Activated CD4-positive, alpha-beta T cell treated with anti-CD3 and anti-CD28 coated beads, Interleukin-2, amount 50 U/mL, for 24 hours (primary cell): ENCODE measurements around the gene SNRK.

ENCODE experiments used
- DNase-seq, 2 donors: peaks; one replicate each; pipeline ENCODE4 v3.0.0-alpha.2; 2020; ENCODE audit warnings: low read depth in 1 of 2, low spot score in 1 of 2

Gene SNRK, protein sequence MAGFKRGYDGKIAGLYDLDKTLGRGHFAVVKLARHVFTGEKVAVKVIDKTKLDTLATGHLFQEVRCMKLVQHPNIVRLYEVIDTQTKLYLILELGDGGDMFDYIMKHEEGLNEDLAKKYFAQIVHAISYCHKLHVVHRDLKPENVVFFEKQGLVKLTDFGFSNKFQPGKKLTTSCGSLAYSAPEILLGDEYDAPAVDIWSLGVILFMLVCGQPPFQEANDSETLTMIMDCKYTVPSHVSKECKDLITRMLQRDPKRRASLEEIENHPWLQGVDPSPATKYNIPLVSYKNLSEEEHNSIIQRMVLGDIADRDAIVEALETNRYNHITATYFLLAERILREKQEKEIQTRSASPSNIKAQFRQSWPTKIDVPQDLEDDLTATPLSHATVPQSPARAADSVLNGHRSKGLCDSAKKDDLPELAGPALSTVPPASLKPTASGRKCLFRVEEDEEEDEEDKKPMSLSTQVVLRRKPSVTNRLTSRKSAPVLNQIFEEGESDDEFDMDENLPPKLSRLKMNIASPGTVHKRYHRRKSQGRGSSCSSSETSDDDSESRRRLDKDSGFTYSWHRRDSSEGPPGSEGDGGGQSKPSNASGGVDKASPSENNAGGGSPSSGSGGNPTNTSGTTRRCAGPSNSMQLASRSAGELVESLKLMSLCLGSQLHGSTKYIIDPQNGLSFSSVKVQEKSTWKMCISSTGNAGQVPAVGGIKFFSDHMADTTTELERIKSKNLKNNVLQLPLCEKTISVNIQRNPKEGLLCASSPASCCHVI

DNA sequence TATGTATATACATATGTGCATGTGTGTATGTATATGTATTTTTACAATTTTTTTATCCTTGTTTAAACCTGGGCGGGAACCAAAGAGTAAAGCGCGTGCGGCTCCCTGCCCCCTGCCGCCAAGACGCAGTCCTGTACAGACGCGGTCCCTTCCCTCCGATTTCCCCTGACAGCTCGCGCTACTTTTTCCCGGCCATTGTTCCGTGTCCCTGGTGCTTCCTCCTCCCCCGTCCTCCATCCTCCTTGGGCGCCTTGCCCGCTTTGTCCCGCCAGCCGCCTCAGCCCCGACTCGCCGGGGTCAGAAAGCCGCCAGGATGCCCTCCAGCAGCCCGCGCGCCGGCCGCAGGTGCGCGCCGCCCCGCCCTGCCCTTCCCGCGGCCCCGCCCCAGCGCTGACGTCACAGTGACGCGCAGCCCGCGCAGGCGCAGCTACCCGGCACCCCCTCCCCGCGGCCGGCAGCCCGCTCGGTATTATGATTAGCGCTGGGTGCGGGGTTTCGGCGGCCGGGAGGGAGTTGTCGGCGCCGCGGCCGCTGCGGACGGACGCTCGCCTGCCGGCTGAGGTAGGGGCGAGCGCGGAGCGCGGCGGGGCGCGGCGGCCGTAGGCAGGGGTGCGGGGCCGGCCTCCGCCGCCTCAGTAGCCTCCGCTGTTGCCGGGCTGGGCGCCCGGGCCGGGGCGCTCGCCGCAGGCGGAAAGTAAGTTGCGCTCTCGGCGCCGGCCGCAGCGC, at the start of gene SNRK:
SNRK (plus strand) TSS at position 426 of the 726 bp plus-strand sequence. CDS start 16,664 bp downstream, outside the sequence.
- DNase-seq = peak; percentile 84 to 95

DNA sequence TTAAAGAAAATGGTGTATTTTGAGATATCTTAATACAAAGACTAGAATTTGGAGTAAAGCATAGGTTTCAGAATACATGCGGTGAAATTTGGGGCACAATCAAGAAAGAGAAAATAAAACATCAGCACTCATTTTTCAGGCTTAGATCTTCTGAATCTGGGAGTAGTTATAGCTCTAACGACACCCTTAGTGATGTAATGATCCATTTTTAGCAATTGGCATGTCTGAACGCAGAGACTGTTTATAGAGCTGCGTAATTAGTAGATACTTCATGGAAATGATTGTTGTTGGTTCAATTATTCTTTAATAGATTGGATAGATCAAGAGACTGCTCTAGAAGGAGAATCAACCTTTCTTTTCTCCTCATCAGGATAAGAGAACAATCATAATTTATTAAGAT, 47.5 kb upstream of the SNRK start:
- DNase-seq = no peak

DNA sequence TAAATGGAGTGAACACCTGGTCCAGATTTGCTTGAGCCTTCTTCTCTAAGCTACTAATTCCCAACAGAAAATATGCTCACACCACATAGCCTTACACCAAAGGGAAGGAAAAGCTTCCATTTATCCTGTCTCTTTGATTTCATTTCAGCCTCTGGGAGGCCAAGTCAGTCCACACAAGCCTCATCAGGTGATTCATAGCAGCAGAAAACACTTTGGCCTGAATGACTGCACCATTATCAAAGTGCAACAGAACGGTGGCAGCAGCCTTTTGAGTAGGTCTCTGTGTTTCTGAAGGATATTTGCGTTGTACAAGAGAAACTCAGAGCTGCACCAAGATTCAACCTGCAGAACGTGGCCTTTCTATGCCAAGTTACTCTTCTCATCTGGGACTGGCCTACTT, 46.6 kb upstream of the SNRK start:
- DNase-seq = no peak

DNA sequence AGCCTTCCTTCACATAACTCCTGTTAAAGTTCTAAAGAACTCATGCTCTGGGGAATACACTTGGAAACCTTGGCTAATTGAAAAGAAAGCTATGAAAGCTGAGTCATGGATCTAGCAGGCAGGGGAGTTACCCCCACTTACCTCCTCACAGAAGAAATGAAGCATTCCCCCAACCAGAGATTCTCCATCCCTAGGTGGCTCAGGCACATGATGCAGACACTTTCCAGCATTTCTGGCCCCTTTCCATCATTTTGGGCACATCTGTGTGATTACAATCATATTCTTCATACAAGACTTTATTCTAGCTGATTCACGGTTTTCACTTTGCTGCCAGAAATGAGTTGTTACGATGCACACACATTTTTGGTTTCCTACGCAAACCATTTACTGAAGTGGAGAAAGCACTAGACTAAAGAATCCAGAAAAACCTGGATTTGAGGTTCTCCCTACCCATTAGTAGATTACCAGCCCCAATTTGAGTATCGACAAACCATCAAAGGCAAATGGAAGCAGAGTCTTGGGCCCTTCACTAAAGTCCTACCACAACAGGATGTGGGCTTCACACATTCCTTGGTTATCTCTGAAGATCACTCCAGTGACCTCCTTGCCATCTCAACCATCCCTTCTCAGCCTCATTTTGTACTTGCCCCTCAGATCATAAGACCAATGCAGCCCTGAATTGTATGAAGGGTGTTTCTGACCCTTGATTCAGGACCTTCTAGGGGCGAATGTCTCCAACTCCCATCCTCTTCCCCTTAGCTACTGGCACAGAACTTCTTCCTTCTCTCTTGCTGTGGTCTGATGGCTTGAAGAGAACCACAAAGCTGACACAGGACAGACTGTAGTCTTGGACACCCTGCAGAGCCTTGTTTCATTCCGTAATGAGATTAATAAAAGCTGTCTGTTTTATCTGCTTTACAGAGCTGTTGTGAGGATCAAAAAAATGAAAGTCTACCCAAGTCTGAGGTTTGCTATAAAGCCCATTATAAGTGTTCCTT, 42.5 kb upstream of the SNRK start:
- no peak for DNase-seq

DNA sequence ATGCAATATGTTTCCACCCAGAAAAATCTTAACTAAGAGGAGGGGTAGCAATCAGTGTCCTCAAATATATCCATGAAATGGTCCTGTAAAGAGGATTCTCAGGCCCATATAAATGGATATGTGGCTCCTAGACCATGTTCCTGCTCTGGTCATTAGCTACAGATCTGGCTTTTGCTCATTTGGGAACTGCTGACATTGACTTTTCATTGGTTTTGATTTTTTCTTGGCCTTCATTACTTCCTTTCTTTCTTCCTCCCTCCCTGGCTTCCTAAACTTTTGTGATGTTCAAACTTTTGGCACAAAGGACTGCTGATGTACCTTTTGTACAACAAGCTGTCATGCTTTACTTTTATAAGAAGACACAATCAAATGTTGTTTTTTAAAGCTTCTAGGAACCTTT, 41.6 kb upstream of the SNRK start:
- DNase-seq = no peak

DNA sequence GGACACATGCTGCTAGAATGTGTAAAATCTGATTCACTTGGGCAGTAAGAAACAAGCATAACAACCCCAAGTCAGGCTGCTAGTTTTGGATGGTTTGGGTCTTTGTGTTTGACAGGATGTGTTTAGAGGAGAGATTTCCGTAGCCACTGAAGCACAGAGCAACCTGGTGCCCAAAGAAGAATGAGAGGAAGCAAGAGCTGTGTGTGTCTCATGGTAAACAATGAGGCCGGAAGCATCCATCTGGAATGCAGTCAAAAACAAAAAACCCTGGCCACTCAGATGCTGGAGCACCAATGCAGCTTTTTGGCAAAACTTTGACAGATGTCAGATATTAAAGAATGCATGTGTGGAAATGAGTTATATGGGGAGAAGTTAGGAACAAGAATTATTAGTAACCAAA, 39.4 kb upstream of the SNRK start:
- no peak for DNase-seq

DNA sequence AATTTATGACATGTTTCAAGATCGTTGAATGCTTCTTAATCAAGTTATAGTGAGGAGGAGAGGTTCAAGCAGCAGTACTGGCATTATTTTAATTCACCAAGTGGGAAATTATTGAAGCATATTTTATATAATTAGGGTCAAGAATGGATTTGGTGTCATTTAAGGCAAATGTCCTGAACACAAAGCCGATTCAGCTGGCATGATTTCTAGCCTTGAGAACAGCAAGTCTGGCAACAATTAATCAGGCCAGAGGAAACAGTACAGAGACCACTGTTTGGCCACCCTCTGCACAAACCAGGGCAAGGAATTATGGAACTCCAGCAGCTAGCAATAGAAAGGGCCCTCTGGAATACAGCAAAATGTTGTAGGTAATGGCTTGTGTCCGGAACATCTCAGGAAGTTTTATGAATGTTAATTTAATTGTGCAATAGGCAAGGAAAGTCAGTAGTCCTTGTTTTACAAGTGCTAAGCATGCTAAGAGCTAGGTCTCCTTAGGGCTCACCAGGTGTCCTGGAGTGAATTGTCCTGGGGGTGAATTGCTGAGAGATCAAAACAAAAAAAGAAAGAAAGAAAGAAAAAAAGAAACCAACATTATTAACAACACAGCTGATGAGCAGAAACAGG, 38.7 kb upstream of the SNRK start:
- no peak for DNase-seq

DNA sequence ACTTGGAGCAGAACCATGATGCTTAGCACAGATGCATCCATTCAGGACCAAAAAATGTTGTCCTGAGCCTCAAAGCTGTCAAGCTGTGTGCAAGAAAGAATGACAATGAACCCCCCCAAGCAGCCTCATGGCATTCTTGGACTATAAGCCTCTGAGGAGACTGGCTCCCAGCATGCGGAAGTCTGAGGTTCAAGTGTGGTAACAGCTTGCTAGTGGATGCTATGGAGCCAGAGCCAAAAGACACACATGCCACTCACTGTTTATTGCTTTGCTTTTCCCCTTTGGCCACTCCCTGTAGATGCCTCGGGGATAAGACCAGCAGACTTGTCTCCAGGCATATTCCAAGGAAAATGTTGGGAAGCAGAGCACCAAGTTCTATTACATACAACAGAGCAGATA, 38.2 kb upstream of the SNRK start:
- no peak for DNase-seq

DNA sequence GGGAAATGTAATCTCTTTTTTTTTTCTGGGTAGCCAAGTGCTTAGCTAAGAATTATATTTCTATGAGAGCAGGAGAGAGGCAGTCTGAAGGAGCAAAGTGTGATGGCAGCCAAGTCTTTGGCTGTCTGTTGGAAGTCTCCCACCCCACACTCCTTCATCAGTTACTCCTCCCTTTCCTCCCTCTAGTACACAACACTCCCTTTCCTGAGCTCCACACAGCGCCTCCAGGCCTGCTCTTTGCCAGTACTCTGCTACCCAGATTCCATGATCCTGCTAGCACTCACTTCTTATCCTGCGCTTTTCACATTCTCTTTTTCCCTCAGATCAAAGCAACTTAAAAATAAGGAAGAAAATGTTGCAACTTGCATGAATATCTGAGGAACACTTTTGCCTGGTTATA, 37.4 kb upstream of the SNRK start:
- DNase-seq = no peak

DNA sequence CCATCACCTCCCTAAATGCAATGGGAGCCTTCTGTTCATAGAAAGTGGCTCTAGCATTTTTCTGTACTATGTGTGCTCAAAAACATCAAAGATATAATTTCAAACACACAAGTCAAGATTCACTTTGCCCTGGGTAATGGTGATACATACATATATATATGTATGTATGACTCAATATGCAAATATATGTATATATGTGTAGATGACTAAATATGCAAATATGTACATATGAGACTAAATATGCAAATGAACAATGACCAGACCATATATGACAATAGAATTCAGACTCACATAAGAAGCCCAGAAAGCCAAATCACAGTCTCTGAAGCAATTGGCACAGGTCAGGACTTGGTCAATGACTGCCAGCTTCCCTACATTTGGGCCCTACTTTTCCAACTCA, 36.9 kb upstream of the SNRK start:
- no peak for DNase-seq

DNA sequence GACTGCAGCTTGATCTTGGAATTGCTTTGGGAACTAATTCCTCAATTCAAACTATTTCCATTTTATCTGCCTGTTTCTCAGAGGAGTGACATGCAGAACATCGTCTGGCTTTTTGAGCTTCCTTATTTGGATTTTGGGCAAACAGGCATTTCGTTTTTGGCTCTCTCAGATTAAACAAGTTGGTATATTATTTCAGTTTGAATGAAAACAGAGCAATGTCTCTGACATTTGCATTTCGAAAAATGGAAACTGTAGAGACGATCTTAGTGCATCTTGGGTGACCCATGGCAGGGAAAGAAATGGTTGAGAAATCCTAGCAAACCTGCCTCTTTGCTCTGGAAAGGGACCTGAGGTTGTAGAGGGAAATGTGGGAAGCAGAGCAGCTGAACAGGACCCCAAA, 33.0 kb upstream of the SNRK start:
- DNase-seq = no peak

DNA sequence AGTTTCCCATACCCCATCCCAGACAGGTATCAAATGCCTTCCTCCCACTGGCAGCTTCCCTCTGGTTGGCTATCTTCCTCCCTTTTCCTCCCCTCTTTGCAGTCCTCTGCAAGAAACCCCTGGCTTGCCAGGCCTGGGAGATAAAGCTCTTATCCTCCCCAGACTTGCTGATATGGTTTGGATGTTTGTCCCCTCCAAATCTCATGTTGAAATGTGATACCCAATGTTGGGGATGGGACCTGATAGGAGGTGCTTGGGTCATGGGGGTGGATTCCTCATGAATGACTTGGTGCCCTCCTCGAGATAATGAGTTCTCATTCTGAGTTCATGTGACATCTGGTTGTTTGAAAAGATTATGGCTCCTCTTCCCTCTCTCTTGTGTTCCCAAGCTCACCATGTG, 32.2 kb upstream of the SNRK start:
- no peak for DNase-seq

DNA sequence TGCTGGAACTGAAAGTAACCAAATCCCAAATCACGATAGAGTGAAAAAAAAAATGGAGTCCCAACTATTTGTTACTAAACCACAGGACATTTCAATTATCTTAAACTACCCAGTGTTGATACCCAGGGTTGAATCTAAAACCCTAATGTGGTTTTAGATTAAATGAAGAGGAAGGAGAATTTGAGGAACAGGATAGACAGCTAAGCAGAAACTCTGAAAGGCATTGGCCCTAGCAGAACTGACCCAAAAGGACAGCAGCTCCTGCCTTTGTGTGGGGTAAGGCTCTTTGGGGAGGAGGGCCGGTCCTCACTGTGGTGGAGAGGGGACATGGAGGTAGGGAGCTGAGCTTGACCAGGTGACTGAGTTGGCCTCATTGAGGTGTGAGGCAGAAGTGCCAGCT, 30.7 kb upstream of the SNRK start:
- DNase-seq = no peak

DNA sequence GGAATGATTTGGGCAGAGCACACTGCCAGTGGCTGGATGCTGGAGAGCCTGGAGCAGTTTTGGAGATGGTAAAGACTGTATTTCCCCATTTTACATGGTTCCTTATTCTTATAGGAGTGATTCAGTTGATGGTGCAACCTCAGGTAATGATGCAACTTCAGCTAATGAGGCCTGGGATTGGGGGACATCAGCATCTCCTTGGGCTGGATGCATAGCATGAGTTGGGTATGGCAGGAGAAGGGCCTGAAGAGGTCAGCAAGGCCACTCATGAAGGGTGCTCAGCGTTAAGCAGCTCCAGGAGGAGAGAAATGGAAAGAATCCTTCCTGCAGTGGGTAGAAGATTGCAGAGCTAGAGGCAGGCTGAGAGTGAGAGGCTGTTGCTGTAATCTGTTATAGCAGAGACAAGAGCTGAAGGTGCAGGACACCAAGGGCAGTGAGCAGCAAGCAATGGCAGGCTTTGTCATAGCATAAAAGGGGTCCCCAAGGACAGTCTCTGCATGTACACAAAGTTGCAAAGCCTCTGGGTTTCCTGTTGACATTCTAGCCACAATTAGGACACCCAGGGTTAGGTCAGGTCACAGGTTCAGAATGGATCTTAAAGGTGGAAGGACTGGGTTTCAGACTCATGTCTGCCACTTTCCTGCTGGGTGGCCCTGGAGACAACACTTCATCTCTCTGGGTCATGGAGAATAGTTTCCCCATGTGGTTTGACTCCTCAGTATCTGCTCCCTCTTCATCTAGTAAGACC, 29.5 kb upstream of the SNRK start:
- no peak for DNase-seq

DNA sequence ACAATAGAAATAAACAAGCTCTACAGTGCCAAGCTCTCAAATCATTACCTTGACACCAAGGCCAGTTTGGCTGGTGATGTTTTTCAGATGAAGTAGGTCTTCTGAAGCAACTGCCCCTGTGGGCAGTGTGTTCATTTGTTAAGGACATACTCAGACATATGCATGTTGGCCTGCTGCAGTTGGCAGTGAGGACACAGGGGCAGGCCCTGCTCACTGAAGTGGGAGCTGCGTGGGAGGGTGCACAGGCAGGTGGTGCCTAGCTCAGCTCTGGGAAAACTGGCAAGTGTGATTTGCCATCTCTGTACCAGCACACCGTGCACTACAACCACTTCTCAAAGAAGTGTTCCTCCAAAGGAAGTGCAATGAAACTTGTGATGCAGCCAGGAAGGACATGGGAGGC, 28.5 kb upstream of the SNRK start:
- DNase-seq = no peak

DNA sequence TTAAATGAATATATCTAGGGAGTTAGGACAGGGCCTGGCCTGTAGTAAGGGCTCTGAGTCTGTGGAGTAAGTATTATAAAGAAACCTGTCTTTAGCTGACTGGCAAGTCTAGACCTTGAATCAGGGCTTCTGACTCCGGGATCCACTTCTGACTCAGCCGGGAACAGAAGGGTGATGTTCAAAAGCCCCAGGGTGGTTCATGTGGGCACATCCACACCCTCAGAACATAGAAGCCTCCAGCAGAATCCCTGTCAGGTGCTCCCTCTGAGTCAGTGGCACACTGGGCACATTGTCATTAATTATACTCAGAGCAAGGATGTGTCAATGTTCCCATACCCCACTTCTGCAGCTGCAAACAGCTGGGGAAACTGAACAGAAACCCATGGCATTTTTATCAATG, 26.7 kb upstream of the SNRK start:
- no peak for DNase-seq

DNA sequence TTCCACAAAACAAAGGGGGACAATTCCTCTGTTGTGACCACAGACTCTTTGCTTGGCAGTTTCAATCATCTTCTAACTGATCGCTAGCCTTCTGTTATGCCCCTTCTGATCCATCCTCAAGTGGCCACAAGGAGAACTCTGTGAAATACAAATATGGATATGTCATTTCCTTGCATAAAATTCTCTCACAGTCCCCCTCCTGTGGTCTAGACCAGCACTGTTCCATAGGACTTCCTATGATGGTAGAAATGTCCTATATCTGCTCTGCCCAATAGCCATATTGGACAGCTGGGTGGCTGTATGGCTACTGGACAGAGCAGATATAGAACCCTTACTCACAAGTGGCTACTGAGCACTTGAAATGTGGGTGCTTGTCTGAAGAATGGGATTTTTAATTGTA, 25.9 kb upstream of the SNRK start:
- no peak for DNase-seq

DNA sequence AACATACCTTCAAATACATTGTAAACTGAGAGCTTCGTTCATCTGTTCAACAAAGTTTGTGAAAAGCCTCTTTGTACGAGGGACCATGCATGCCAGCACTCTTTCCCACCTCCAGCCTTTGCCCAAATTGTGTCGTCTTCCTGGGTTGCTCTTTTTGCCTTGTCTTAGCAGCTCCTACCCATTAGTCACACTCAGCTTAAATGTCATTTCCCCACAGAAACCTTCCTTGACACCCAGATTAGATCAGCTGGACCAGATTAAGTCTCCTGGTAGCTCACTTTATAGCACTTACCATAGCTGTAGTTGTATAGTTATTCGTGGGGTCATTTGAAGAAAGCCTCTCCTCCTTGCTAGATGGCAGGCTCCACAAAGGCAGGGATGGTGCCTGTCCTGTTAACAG, 24.1 kb upstream of the SNRK start:
- DNase-seq = no peak

DNA sequence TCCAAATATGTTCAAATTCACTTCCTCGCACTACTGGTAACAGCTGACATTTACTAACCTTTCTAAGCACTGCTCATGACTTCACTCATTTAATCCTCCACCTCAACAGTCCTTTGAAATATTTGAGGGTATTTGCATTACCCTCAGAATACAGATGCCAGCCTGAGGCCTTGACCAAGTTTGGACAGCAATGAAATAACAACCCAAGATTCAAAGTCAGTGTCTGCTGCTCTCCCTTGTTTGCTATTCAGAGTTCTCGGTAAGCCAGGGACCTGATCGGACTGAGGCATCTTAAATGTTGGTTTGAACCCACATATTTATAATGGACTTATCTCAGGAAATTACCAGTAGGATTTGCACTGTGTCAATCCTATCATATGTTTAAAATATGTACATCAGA, 19.9 kb upstream of the SNRK start:
- DNase-seq = no peak

DNA sequence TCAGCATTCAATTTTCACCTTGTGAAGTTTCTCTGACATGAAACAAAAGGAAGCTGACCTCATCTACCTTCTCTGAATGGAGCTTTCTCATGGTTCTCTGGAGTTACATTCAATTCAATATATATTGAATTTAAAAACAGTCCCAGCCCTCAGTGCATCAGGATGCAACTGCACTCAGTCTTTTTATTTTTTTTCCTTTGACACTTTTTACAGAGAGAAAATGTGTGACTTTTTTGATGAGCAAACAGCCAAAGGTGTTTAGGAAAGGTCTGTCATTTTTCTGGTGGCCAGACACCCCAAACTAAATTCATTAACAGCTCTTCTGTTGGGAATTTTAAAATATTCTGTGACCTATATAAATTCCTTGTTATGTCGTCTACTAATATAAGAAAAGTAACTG, 19.3 kb upstream of the SNRK start:
- DNase-seq = no peak
